Activated CD4-positive, alpha-beta T cell treated with anti-CD3 and anti-CD28 coated beads for 36 hours (primary cell): ENCODE data around the gene PLEKHS1. TPM values are rescaled to one million over a fixed set of nuclear protein-coding genes. Genes with fewer than 3 reads are reported as not detected.
"Not testable (repeated sequence)": the region's sequence is repeated elsewhere in the genome, so short reads cannot be mapped to it uniquely, and the experiment has no call there.

Experiments
- ATAC-seq: fragments of 200-7000 bp; cut with Tn5 transposase; one replicate; pipeline ENCODE4 v1.10.0; 2021; ENCODE audit warnings: mild to moderate bottlenecking, moderate library complexity
- CTCF ChIA-PET: fragments of 350-600 bp; sonication (Branson Sonifier 250); formaldehyde crosslinking; loops from one replicate; lab custom pipeline; 2021; ENCODE audit warnings: antibody characterized with exemption; lab: Charles Lee
- POLR2A ChIA-PET: fragments of 350-600 bp; sonication (Branson Sonifier 250); formaldehyde crosslinking; loops from one replicate; lab custom pipeline; 2021; ENCODE audit warnings: antibody characterized with exemption, inconsistent platforms; lab: Charles Lee
- DNase-seq: peaks from one replicate; pipeline ENCODE4 v3.0.0-alpha.2; 2020
- H3K27ac Mint-ChIP-seq: one replicate; pipeline ENCODE4 v1.8.0; 2021; ENCODE audit warnings: mixed read lengths
- H3K27me3 Mint-ChIP-seq: one replicate; pipeline ENCODE4 v1.8.0; 2021; ENCODE audit warnings: mixed read lengths
- H3K36me3 Mint-ChIP-seq: one replicate; pipeline ENCODE4 v1.8.0; 2021; ENCODE audit warnings: low read depth, mixed read lengths
- H3K4me1 Mint-ChIP-seq: one replicate; pipeline ENCODE4 v1.8.0; 2021; ENCODE audit warnings: mixed read lengths
- H3K4me3 Mint-ChIP-seq: one replicate; pipeline ENCODE4 v1.8.0; 2021; ENCODE audit warnings: mild to moderate bottlenecking, moderate library complexity, mixed read lengths
- H3K9me3 Mint-ChIP-seq: one replicate; pipeline ENCODE4 v1.8.0; 2021; ENCODE audit warnings: low read depth, mixed read lengths
- intact Hi-C, 2 experiments: fragments of 100-400 bp; cut with DNase I in 1 of 2; cut with micrococcal nuclease in 1 of 2; formaldehyde crosslinking; loops; one replicate each; pipeline versions ENCODE4 v1.14.2 to v1.15.1; 2022 to 2024; cut with DNase I, micrococcal nuclease
- total RNA-seq, 2 experiments: library from RNA; stranded (reverse); gene quantifications; one replicate each; pipeline ENCODE4 v1.2.3, GENCODE V29; 2021

Gene PLEKHS1
- total RNA-seq, 2 experiments from 2014 or later, result 0.07 to 0.09 TPM

DNA sequence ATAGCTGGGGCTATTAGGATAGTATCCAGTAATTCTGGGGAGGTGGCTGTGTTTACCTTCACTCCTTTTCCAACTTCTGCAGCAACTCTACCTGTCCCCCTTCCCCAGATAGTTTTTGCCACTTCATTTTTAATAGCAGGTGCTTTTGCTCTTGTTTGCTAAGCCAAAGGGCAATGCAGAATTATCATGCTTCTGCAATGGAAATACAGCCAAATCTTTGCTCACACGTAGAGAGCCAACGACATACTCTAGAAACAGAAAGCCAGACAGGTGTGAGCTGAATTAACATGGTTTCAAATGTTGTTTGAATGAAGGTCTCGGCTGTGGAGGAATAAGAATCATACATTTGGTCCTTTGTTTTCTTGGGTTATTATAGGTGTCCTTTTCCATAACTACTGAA lies 14.4 kb downstream of the PLEKHS1 start:
- Mint-ChIP-seq H3K27ac (no peak overlapping the region), H3K27me3 (peaks cover 20% of the 10 kb centered on the region), H3K4me1 (no peaks in the 10 kb centered on the region), H3K4me3 (no peak overlapping the region), H3K9me3 (peaks cover 5% of the 10 kb centered on the region), H3K36me3 (peaks cover 1% of the 10 kb centered on the region)
- CTCF ChIA-PET, result interaction anchor here (0.7 kb wide), 1 partner anchor 11 kb away, joined by 3 read pairs; no protein-coding TSS in a partner anchor
- DNase-seq (no peak), ATAC-seq (no peak)
- POLR2A ChIA-PET, result no interaction called here
- intact Hi-C loops, result no loop called here

GRCh38 chr10:113767222-113767621 lies 15.7 kb downstream of the PLEKHS1 start:
- CTCF ChIA-PET, result no interaction called here

GRCh38 chr10:113770346-113770745 lies 18.9 kb downstream of the PLEKHS1 start:
- POLR2A ChIA-PET, result no interaction called here
- Mint-ChIP-seq H3K4me3 (no peak overlapping the region), H3K36me3 (no peaks in the 10 kb centered on the region), H3K9me3 (no peaks in the 10 kb centered on the region), H3K27me3 (peaks cover 20% of the 10 kb centered on the region), H3K4me1 (no peaks in the 10 kb centered on the region), H3K27ac (no peak overlapping the region)
- DNase-seq (no peak), ATAC-seq (no peak)
- CTCF ChIA-PET, result interaction anchor here (0.7 kb wide), 1 partner anchor 21 kb away, joined by 3 read pairs; no protein-coding TSS in a partner anchor
- intact Hi-C loops, result no loop called here

More at GRCh38 chr10:113767222-113767621, 15.7 kb downstream of the PLEKHS1 start:
- intact Hi-C loops, result no loop called here
- POLR2A ChIA-PET, result no interaction called here
- Mint-ChIP-seq H3K27ac (no peak overlapping the region), H3K4me3 (no peak overlapping the region), H3K27me3 (peaks cover 23% of the 10 kb centered on the region), H3K4me1 (no peaks in the 10 kb centered on the region), H3K9me3 (peaks cover 5% of the 10 kb centered on the region), H3K36me3 (peaks cover 1% of the 10 kb centered on the region)
- no peak for ATAC-seq
- no peak for DNase-seq

- H3K27ac Mint-ChIP-seq, result not testable (repeated sequence)
- CTCF ChIA-PET, result interaction anchor here (0.7 kb wide), 1 partner anchor 20 kb away, joined by 3 read pairs; no protein-coding TSS in a partner anchor
Observed at GRCh38 chr10:113771131-113771530, 19.6 kb downstream of the PLEKHS1 start.

GRCh38 chr10:113775686-113776294 lies 24.3 kb downstream of the PLEKHS1 start:
- Mint-ChIP-seq H3K4me1 (no peaks in the 10 kb centered on the region), H3K9me3 (no peaks in the 10 kb centered on the region), H3K4me3 (no peak overlapping the region), H3K27ac (no peak overlapping the region), H3K36me3 (no peaks in the 10 kb centered on the region), H3K27me3 (peaks cover 13% of the 10 kb centered on the region)
- intact Hi-C loops, result no loop called here
- ChIA-PET CTCF (interaction anchor here (1.0 kb wide), 1 partner anchor 10 kb away, joined by 3 read pairs; no protein-coding TSS in a partner anchor), POLR2A (no interaction called here)
- ATAC-seq, result no peak
- no peak for DNase-seq

More at GRCh38 chr10:113771131-113771530, 19.6 kb downstream of the PLEKHS1 start:
- H3K9me3 Mint-ChIP-seq, H3K4me1 Mint-ChIP-seq, intact Hi-C loops, ATAC-seq, H3K4me3 Mint-ChIP-seq, H3K36me3 Mint-ChIP-seq, DNase-seq, POLR2A ChIA-PET: not testable (repeated sequence)
- peaks cover 23% of the 10 kb centered on the region for H3K27me3 Mint-ChIP-seq

DNA sequence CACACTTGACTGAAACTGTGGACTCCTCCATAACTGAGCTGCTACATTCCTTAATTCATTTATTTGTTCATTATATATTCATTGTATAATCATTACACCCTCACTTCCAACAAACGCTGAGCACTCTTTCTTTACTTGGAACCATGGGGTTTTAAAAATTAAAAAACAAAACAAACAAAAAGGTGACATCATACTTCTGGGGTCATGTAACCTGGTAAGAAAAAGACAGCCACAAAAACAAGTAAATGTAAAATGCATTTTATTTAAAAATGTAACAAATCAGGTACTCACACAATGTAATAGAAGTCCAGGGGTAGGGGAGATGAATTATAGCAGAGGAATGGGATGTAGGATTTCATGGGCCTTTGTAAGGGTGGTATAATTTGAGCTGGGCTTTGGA lies 25.1 kb downstream of the PLEKHS1 start:
- H3K4me3 Mint-ChIP-seq, result no peak overlapping the region
- no peaks in the 10 kb centered on the region for H3K4me1 Mint-ChIP-seq
- peaks cover 10% of the 10 kb centered on the region for H3K27me3 Mint-ChIP-seq
- ChIA-PET POLR2A (no interaction called here), CTCF (no interaction called here)
- H3K9me3 Mint-ChIP-seq, result no peaks in the 10 kb centered on the region
- intact Hi-C loops, result no loop called here
- no peak for ATAC-seq
- no peak overlapping the region for H3K27ac Mint-ChIP-seq
- DNase-seq, result no peak
- no peaks in the 10 kb centered on the region for H3K36me3 Mint-ChIP-seq

DNA sequence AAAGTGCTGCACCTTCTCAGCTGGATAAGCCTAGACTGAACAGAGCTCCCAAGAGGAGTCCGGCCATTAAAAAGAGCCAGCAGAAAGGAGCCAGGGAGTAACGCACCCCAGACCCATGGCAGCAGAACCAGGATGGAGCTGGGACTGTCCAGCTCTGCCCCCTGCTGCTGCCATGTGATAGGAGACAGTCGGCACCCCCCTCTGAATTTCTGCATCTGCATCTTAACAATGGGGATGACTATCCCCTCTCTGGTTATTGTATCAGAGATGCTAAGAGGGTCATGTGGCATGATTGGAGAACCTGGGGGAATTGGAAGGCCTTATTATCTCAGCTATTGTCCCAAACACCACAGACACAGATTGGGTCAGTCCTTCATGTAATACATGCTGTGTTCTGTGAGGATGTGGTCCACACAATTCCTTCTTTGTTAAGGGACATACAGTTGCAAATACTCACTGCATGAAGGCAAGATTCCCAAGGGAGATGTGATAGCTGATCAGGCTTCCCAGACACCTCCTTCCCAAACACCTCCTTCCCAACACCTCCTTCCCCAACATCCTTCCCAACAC lies 29.3 kb downstream of the PLEKHS1 start:
- Mint-ChIP-seq H3K27ac (no peak overlapping the region), H3K36me3 (no peaks in the 10 kb centered on the region), H3K9me3 (no peaks in the 10 kb centered on the region), H3K4me3 (no peak overlapping the region), H3K27me3 (peaks cover 11% of the 10 kb centered on the region), H3K4me1 (no peaks in the 10 kb centered on the region)
- DNase-seq (peak; percentile 18), ATAC-seq (no peak)
- CTCF ChIA-PET, result no interaction called here
- intact Hi-C loops, result no loop called here
- POLR2A ChIA-PET, result no interaction called here

- no peaks in the 10 kb centered on the region for H3K36me3 Mint-ChIP-seq
- H3K27me3 Mint-ChIP-seq, result peaks cover 9% of the 10 kb centered on the region
- H3K9me3 Mint-ChIP-seq, result no peaks in the 10 kb centered on the region
- DNase-seq, result no peak
- ChIA-PET CTCF (no interaction called here), POLR2A (no interaction called here)
- no peak for ATAC-seq
- H3K27ac Mint-ChIP-seq, result no peak overlapping the region
- no peaks in the 10 kb centered on the region for H3K4me1 Mint-ChIP-seq
- intact Hi-C loops, result no loop called here
- no peak overlapping the region for H3K4me3 Mint-ChIP-seq
Observed at GRCh38 chr10:113782367-113782766, 30.9 kb downstream of the PLEKHS1 start.

DNA sequence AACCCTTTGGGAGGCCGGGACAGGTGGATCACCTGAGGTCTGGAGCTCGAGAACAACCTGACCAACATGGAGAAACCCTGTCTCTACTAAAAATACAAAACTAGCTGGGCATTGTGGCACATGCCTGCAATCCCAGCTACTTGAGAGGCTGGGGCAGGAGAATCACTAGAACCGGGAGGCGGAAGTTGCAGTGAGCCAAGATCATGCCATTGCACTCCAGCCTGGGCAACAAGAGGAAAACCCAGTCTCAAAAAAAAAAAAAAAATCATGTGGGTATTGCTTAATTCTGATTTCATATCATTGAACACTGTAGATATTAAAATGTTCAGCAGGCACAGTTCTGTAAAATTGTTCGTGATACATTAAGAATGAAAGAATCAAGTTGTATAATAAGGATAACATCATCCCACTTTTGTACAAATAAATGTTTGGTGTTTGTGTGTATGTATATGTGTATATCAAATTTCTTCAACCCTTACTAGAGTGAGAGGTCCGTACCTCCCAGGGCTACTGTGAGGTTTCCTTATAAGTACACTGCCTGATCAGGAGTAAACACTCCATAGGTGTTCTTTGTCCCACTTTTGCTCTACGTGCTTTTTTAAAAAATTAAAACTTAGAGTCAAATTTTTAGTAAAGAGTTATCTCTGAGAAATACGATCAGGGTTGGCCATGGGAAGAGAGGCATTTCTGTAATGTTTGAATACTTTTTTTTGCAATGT lies 31.7 kb downstream of the PLEKHS1 start:
- Mint-ChIP-seq H3K27me3 (peaks cover 9% of the 10 kb centered on the region), H3K36me3 (no peaks in the 10 kb centered on the region), H3K9me3 (no peaks in the 10 kb centered on the region), H3K27ac (no peak overlapping the region), H3K4me1 (no peaks in the 10 kb centered on the region), H3K4me3 (no peak overlapping the region)
- POLR2A ChIA-PET, result no interaction called here
- CTCF ChIA-PET, result no interaction called here
- DNase-seq (no peak), ATAC-seq (no peak)
- intact Hi-C loops, result no loop called here

GRCh38 chr10:113788604-113789083 lies 37.2 kb downstream of the PLEKHS1 start:
- ATAC-seq (no peak), DNase-seq (no peak)
- H3K4me1 Mint-ChIP-seq, result no peaks in the 10 kb centered on the region
- H3K27me3 Mint-ChIP-seq, result peaks cover 13% of the 10 kb centered on the region
- CTCF ChIA-PET, result interaction anchor here (0.9 kb wide), 1 partner anchor 10 kb away, joined by 4 read pairs; no protein-coding TSS in a partner anchor
- H3K36me3 Mint-ChIP-seq, result no peaks in the 10 kb centered on the region
- intact Hi-C loops, result no loop called here
- no peak overlapping the region for H3K4me3 Mint-ChIP-seq
- H3K27ac Mint-ChIP-seq, result no peak overlapping the region
- H3K9me3 Mint-ChIP-seq, result no peaks in the 10 kb centered on the region
- POLR2A ChIA-PET, result no interaction called here

DNA sequence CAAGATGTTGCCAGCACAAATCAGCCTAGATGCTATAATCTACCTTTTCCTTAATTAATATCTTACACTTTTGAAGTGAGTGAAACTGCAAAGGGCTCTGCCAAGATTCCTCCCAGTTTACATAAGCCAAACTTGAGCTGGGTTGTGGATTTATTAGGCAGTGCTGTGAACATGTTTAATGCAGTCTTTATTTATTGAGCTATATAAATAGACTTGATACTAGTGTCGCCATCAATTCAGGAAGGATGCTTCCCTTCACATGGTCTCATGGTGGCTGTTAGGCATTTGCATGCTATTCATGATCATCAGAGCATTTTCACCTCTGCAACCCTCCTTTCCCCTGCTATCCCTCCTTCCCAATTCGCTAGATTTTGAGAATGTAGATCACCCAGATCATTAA lies 40.2 kb downstream of the PLEKHS1 start:
- intact Hi-C loops, result no loop called here
- DNase-seq (no peak), ATAC-seq (no peak)
- ChIA-PET CTCF (interaction anchor here (0.5 to 1.0 kb wide), 3 partner anchors 11 to 93 kb away, joined by 3 to 4 read pairs (median 3); no protein-coding TSS in a partner anchor), POLR2A (no interaction called here)
- Mint-ChIP-seq H3K4me1 (no peaks in the 10 kb centered on the region), H3K9me3 (no peaks in the 10 kb centered on the region), H3K27me3 (peaks cover 24% of the 10 kb centered on the region), H3K27ac (no peak overlapping the region), H3K4me3 (no peak overlapping the region), H3K36me3 (no peaks in the 10 kb centered on the region)
